HK-2 (cell line): ENCODE measurements around the gene DDX51.
A peak's percentile ranks its signal among the peaks of the same experiment; 100 is the strongest.

Experiments
- DNase-seq: peaks from one replicate; pipeline ENCODE4 v3.0.0-alpha.2; 2018; ENCODE audit not compliant: unreplicated experiment

DDX51 gene, protein sequence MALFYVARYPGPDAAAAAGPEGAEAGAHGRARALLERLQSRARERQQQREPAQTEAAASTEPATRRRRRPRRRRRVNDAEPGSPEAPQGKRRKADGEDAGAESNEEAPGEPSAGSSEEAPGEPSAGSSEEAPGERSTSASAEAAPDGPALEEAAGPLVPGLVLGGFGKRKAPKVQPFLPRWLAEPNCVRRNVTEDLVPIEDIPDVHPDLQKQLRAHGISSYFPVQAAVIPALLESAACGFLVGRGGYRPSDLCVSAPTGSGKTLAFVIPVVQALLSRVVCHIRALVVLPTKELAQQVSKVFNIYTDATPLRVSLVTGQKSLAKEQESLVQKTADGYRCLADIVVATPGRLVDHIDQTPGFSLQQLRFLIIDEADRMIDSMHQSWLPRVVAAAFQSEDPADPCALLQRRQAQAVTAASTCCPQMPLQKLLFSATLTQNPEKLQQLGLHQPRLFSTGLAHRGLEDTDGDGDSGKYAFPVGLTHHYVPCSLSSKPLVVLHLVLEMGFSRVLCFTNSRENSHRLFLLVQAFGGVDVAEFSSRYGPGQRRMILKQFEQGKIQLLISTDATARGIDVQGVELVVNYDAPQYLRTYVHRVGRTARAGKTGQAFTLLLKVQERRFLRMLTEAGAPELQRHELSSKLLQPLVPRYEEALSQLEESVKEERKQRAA

DNA sequence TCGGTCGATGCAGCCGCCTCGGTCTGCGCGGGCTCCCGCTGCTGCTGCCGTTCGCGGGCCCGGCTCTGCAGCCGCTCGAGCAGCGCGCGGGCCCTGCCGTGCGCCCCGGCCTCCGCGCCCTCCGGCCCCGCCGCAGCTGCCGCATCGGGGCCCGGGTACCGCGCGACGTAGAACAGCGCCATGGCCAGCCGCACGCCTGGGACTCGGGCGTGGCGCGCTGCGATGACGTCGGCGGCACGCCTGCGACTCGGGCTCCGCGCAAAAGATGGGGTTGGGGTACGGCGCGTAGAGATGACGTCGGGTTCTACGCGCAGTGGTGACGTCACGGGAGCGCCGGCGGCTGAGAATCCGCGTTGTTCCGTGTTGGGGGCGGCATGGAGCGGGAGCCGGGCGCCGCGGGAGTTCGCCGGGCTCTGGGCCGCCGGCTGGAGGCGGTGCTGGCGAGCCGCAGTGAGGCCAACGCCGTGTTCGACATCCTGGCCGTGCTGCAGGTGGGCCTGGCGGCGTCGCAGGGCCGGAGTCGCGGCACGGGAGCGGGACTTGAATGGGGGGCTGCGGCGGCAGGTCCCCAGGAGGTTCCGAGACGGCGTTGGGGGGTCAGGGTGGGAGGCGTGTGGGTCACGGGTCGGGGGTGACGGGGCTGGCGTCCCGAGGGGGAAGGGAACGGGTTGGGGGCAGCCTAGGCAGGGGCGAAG is at the start of gene DDX51, which contains the start of gene NOC4L:
Gene DDX51 (minus strand): TSS at position 205 of the 695 bp plus-strand sequence. CDS start 23 bp downstream, at position 182.
Gene NOC4L (plus strand): TSS at position 343 of the 695 bp plus-strand sequence. CDS start 32 bp downstream, at position 375.
- DNase-seq = peak; percentile 93

DNA sequence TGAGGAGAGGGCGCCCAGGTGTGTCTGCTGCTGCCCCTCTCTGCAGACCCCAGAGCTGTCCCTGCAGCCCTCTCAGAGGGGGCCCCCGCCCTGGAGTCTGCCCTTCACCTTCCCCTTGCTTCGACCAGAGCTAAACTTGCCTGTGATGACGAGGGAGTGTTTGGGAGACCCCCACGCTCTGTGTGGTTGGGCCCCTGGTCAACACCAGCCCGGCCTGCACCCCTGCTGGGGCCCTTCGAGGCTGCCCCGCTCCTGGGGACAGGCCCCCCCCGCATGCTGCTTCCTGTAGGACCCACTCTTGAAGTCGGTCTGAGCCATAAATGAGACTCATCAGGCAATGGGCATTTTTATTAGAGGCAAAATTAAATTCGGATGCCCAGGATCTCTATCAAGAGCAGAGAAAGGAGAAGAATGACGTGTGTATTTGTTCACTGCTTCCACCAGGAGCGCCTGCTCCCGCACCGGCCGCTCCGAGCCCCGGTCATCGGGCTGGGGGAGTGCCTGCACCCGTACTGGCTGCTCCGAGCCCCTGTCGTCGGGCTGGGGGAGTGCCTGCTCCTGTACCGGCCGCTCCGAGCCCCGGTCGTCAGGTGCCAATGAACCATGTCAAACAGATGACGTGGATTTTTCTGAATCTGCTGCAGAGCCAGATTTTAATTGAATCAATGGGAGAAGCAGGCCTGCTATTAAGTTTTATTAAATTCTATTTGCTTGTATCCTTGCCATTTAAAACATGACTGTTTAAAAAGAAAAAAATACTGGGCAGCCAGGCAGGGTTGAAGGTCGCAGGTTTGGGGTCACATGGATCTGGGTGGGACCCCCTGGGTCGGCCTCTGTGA is 47.8 kb upstream of the DDX51 start:
- DNase-seq = no peak

DNA sequence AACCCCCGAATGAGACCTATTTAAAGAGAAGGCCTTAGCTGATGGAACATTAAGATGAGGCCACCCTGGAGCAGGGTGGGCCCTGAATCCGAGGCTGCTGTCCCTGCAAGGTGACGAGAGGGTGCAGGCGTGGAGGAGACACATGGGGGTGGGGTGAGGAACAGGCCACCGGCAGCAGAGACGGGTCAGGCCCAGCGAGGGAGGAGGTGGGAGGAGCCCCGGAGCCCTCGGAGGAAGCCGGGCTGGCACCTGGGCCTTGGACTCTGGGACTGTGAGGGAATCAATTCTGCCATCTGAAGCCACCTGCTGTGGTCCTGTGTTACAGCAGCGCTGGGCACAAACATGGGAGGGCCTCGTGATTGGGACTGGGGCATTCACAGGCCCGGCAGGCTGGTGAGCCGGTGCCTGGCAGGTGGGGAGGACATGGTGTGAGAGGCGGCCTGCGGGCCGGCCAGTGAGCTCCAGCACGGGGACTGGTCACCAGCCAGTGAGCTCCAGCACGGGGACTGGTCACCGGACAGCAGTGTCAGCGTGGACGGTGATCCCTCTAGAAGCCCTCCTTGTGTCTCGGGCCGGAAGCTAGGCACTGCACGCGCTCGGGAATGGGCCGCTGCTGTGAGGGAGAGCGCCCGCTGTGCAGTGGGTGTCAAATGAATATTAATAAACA is 46.8 kb upstream of the DDX51 start:
- no peak for DNase-seq

DNA sequence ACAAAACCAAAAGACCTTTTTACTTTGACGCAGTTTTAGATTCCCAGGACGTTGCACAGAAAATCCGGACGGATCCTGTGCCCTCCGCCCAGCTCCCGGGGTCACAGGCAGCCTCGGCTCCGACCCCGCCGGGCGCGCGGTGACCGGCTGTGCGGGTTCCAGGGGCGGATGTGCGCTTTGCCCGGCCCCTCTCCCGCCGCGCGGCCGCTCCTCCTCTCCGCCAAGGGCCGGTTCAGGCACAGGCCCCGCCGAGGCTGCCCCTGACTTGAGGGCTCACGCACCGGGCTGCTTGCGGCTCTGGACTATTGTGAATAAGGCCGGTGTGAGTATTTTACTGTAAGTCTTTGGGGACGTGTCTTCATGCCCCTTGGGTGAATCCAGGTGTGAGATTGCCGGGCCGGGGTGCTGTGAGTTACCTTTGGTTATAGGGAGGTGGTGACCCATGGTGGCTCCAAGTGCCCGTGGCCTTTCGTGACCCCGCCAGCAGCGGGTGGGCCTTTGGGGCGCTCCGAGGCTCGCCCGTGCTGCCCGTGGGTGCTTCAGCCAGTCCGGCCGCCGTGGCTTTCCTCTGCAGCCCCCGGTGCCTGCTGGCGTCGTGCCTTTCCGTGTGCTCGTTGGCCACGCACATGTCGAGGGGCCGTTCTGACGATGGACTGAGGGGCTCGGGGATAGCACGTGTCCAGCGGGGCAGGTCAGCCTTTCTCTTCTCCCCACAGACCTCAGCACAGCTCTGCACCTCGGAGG is 46.1 kb upstream of the DDX51 start:
- DNase-seq = no peak

DNA sequence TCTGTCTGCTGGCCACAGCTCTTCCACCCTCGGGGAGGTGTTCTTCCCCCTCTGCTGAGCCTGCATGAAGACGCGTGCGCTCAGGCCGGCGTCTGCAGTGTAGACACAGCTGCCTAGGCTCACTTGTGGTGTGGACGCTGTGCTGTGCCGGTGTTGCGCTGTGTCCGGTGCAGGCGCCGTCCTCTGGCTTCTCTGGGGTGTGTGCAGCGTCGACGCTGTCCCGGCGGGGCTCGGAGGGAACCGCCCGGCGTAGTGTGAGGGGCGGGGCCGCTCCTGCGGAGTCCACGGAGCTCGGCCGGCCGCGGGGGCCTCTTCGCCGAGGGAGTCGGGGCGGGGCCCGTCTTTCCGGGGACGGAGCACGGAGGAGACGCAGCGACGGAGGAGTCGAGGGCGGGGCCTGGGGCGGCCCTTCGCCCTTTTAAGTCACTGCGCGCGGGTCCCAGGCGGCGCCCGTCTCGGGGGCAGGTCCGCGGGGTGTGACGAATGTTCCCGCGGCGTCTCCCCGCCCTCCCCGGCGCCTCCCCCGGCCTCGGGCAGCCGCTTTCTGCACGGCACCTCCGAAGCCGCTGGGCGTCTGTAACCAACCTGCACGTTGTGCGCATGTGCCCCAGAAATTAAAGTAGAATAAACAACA is 45.4 kb upstream of the DDX51 start:
- peak; percentile 89 for DNase-seq

DNA sequence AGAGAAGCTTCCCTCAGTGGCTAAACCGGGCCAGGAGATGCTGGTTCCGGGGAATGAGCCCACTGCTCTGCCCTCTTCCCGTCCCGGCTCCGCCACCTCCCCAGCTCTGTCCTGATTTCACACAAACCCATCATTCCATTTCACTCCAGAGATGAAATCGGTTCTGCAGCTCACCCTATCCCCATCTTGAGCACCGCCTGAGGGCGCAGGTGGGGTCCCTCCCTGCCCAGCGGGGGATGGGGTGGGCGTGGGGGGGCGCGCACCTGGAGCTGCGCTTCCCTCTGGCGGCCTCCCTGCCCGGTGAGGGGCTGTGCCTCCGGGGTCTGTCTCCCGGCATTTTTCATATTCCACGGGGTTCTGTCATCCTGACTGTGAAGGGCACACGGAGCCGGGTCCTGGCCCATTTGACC is 44.8 kb upstream of the DDX51 start:
- DNase-seq = no peak

DNA sequence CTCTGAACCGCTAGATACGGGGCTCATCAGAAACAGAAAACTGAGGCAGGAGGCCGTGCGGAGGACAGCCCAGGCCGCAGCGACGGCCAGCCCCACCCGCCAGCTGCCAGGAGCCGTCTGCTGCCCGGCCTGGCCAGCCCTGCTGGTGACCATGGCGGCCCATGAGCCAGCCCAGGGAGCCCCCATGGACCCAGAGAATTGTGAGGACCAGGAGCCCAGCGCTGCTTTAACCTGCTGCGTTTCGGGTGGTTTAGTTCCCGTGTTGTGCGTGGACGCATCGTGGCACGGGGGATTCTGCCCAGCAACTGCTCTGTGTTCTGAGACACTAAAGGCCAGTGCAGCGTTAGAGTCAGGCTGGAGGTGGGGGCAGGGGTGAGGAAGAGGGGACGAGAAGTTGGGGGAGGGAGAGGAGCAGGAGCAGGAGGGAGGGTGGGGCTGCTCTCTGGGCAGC is 44.4 kb upstream of the DDX51 start:
- DNase-seq = no peak

DNA sequence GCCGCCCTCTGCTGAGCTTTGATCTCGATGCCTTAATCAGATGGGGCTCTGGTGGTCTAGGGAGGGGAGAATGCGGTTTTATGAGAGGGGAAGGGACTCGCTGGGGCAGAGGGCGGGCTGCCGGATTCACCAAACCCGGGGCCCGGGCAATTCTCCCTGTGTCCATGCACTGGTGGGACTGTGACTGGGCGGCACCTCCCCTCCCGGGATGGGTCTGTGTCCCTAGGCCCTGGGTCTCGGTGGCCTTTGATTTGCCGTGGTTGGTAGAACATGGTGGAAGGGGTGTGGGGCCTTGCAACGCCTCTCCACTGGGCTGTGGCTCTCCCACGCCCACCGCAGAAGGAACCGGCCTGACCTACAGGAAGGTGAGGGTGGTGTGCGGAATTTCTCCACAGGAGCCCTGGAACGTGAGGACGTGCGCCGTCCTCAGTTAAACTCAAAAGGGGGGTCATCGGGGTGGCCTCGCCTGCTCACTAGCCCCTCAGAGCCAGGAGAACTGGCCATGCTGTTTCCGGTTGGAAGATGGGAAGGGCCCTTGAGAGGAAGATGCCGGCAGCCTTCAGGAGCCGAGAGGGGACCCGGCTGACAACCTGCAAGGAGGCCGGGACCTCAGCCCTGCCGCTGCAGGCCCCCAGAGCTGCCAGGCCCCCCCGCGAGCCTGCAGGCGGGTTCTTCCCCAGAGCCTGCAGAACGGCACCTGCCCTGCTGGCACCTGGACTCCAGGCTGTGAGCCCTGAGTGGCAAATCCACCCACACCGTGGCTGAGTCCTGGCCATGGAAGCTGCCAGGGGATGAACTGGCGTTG is 43.7 kb upstream of the DDX51 start:
- no peak for DNase-seq

DNA sequence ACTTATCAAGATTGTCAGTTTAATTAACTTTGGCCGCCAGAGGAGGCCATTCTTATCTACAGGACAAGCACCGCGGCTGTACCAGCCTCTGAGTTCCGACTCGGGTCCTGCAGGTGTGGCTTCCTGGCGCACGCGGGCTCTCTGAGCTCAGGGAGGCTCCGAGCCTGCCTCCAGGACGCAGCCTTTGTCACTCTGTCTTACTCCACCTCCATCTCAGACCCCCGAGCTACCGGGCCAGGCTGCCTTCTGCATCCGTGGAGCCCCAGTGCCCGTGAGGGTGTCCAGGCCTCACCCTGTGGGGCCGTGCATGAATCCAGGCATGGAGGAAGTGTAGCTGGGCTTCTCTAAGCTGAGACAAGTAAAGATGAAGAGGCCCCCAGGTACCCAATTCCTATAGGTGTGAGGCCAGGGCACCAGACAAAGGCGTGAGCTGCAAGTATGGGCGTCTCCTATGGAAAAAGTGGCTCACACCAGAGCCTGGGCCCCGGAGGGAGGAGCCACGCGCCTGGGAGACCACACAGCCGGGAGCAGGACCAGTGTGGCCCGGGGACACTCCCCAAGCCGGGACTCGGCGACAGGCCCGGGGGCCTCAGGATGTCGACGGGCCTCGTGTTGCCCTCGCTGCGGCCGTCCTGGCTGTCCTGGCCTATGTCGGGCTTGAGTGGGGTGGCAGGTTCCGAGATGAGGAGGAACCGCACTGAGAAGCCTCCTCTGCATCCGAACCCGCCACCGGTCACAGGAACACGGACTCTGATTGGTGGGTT is 42.9 kb upstream of the DDX51 start:
- DNase-seq = no peak

DNA sequence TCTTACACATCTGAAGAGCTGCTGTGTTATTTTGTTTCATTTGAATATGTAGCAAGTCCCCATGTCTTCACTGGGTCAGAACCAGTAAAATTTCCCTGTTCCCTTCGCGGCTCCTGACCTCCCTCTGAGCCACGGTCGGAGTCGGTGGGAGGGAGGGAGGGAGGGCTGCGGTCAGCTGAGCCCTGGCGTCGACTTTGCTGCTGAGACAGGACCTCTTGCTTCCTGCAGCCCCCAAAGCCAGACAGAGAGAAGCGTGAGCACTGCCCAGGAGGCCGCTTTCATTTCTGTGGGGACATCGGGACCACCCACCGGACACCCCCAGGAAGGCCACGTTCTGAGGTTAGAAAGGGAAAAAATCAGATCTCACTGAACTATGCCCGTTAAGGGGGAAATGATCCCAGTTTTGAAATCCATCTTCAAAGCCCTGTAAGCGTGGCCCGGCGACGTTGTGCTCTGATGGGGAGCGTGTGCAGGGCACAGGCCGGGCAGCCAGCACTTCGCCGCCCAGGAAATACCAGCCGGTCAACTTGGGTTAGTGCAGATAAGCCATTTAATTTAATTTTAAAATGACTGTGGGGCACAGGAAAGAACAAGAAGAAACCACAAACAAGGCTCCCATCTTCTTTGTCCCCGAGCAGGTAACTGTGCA is 42.2 kb upstream of the DDX51 start:
- DNase-seq = no peak

DNA sequence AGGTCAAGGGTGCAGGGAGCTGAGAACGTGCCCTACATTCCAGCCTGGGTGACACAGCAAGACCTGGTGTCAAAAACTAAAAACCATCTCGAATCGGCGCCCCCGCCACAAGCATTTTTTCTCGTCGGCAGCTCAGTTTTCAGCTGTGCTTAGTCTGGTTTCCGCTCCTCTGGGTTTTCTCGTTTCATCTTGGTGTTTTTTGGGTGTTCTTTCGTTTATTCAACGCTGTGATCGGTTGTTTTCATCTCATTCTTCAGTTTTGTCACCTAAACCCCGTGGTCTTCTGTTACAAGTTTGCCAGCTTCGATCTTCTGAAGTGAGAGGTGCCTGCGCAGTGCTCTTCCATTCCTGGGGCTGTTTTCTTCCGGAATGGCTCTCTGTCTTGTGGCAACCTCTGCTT is 41.6 kb upstream of the DDX51 start:
- no peak for DNase-seq

DNA sequence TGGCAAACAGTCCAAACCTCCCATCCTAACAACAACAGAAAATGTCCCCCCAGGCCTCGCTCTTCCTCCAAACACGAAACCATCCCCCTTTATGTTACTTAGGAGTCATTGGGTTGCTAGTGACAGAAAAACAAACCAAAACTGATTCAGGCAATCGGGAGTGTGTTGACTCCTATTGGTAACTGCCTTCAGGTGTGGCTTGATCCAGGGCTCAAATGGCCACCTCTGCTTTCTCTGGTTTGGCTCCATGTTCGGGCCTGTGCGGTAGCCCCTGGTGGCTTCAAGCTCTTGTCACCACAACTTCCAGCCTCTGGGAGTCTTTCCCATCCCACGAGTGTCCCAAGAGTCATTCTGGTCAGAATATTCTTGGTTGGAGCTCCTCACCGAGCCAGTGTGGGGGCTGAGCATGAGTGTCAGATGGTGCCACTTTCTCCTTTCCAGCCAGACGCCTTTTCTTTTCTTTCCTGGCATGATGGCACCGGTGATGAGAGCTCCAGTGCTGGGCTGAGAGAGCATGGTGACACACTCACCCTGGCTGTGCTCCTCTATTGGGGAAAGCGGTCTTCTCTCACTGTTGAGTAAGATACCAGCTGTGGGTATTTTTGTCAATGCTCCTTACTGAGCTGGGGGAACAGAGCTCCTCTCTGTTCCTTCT is 38.7 kb upstream of the DDX51 start:
- DNase-seq = no peak

DNA sequence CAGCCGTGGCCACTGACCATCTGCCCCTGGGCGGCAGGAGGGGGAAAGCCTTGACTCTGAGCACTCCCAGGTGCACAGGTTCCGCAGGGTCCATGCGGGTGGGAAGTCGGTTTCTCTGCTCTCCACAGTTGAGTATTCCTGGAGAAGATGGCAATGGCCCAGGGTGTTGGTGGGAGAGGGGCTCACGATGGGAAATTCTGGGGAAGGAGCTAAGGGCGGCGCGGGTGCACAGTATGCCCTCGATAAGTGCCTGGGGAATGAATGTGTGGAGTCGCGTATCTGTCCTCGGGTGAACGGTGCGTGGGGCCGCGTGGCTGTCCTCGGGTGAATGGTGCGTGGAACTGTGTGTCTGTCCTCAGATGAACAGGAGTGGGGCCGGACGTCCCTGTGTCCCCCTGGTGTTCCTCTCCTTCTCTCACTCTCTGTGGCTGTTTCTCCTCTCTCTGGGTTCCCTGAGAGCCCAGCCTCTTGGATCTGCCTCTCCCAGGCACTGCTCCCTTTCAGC is 38.1 kb upstream of the DDX51 start:
- no peak for DNase-seq

DNA sequence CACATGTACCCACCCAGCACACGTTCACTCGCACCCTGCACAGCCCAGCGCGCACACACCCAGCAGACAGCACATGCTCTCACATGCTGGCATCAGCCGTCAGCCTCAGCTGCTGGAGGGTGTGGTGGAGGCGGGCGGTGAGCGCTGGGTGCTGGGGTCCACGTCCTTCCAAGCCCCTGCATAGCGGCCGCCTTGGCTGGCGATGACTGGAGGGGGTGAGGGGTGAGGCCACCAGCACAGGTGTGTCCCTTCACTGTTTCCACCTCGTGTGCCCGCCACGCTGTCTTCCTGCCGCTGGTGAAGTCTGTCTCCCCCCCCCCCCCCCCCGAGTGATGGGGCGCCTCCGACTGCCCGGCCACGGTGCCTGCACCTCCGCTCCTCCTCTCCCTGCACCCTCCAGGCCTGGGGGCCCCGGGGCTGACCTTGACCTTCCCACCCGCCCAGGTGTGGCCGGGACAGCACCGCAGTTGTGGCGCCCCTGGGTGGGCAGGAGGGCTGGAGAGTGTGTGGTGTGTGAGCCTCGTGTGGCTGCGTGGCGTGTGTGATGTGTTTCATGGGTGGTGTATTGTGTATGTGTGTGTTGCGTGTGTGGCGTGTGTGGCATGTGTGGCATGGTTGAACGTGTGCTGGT is 37.6 kb upstream of the DDX51 start:
- no peak for DNase-seq

DNA sequence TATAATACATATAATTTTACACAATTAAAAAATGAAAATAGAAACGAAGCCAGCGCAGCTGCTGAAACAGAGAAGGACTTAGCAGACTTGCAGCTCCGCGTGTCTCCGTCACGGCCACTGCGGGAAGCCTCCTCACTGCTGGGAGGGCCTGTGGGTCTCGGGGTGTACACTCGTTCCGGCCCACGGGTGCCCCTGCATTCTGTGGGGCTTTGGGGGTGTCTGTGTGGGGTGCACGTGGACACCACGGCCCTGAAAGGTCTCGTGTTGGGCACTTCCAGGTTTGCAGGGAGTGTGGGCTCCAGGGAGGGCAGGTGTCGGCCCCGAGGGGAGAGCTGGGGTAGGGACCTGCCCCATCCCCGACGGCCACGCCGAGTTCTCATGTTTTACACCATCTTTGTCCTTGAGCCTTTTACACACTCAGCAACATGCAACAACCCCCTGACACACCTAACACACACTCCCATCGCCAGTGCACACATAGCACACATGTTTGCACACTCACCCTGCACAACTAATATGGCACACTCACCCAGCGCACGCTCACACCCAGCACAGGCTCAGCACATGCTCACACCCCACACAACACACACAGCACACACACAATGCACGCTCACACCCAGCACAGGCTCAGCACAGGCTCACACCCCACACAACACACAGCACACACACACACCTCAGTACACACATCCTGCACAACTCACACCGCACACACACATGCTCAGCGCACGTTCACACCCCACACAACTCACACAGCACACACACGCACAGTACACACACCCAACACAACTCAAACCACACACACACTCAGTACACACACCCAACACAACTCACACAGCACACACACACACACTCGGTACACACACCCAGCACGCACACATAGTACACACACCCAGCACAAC is 36.8 kb upstream of the DDX51 start:
- no peak for DNase-seq
